Cardiac muscle cell (in vitro differentiated cells and primary cell): ENCODE results near the gene ZFYVE28. TPM values are rescaled to one million over a fixed set of nuclear protein-coding genes. Genes with fewer than 3 reads are reported as not detected.

ENCODE experiments used
- DNase-seq, 2 donors: peaks; one replicate each; pipeline versions ENCODE4 v3.0.0 to v3.0.0-alpha.2; 2010 to 2017; ENCODE audit warnings: low read depth in 1 of 2, low spot score in 1 of 2
- H3K27ac ChIP-seq: fragments of 200-600 bp; sonication (generic); 2 replicates; pipeline ENCODE4 v1.5.1; 2016
- H3K27me3 ChIP-seq: fragments of 200-600 bp; sonication (generic); 2 replicates; pipeline ENCODE4 v1.6.0; 2016; ENCODE audit warnings: control low read depth
- H3K36me3 ChIP-seq: fragments of 200-600 bp; sonication (generic); 2 replicates; pipeline ENCODE4 v1.5.1; 2016; ENCODE audit warnings: control low read depth
- H3K4me1 ChIP-seq: fragments of 200-600 bp; sonication (generic); 2 replicates; pipeline ENCODE4 v1.8.1; 2017; ENCODE audit warnings: low read depth, mild to moderate bottlenecking, mixed run types
- H3K4me3 ChIP-seq: fragments of 200-600 bp; sonication (generic); 2 replicates; pipeline ENCODE4 v1.5.1; 2016; ENCODE audit warnings: mild to moderate bottlenecking
- H3K9me3 ChIP-seq: fragments of 200-600 bp; sonication (generic); 2 replicates; pipeline ENCODE4 v1.5.1; 2017; ENCODE audit warnings: low read depth, mild to moderate bottlenecking, control low read depth
- polyA plus RNA-seq: library from polyadenylated mRNA; unstranded; fragments of >200 nt; fragmentation: Nextera tagmentation; extraction: Ambion mirVana; gene quantifications from 2 replicates; pipeline ENCODE4 v1.2.1, GENCODE V29; 2016
- total RNA-seq: library from RNA; depleted of rRNA; stranded (reverse); fragments of >200 nt; gene quantifications from 2 replicates; pipeline ENCODE4 v1.2.3, GENCODE V29; 2016
- TF ChIP-seq, protein P1 (sequence below): IDR thresholded peaks from 2 replicates; pipeline ENCODE4 v1.5.1; 2012; ENCODE audit warnings: low read depth, mild to moderate bottlenecking, low read length

Gene ZFYVE28
- total and polyA plus RNA-seq, 2 experiments from 2014 or later: 1.3 to 4.0 TPM

DNA sequence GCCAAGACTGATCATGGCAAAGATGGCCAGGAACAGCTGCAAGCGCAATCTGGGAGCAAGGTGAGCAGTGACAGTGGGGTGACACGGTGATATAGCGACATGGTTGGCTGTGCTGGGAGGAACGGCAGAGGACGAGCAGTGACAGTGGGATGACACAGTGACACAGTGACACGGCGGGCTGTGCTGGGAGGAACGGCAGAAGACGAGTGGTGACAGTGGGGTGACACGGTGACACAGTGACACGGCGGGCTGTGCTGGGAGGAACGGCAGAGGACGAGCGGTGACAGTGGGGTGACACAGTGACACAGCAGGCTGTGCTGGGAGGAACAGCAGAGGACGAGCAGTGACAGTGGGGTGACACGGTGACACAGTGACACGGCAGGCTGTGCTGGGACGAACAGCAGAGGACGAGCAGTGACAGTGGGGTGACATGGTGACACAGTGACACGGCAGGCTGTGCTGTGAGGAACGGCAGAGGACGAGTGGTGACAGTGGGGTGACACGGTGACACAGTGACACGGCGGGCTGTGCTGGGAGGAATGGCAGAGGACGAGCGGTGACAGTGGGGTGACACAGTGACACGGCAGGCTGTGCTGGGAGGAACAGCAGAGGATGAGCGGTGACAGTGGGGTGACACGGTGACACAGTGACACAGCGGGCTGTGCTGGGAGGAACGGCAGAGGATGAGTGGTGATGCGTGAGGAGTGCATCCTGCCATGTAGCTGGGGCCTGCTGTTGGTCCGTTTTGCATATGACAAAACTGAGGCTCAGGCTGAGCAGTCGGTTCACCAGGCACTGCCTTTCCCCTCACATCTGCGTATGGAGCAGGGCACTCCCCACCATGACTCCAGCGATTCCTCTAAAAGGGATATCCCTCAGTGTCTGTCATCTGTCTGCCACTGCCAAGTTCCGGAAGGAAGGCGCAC lies 120.6 kb downstream of the ZFYVE28 start:
- no peak overlapping the region for H3K4me3 ChIP-seq
- H3K27ac ChIP-seq: no peak overlapping the region
- TF ChIP-seq, protein P1, sequence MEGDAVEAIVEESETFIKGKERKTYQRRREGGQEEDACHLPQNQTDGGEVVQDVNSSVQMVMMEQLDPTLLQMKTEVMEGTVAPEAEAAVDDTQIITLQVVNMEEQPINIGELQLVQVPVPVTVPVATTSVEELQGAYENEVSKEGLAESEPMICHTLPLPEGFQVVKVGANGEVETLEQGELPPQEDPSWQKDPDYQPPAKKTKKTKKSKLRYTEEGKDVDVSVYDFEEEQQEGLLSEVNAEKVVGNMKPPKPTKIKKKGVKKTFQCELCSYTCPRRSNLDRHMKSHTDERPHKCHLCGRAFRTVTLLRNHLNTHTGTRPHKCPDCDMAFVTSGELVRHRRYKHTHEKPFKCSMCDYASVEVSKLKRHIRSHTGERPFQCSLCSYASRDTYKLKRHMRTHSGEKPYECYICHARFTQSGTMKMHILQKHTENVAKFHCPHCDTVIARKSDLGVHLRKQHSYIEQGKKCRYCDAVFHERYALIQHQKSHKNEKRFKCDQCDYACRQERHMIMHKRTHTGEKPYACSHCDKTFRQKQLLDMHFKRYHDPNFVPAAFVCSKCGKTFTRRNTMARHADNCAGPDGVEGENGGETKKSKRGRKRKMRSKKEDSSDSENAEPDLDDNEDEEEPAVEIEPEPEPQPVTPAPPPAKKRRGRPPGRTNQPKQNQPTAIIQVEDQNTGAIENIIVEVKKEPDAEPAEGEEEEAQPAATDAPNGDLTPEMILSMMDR: no peak
- no peaks in the 10 kb centered on the region for H3K36me3 ChIP-seq
- no peaks in the 10 kb centered on the region for H3K9me3 ChIP-seq
- no peak for DNase-seq
- H3K27me3 ChIP-seq: no peaks in the 10 kb centered on the region
- H3K4me1 ChIP-seq: peaks cover 10% of the 10 kb centered on the region

DNA sequence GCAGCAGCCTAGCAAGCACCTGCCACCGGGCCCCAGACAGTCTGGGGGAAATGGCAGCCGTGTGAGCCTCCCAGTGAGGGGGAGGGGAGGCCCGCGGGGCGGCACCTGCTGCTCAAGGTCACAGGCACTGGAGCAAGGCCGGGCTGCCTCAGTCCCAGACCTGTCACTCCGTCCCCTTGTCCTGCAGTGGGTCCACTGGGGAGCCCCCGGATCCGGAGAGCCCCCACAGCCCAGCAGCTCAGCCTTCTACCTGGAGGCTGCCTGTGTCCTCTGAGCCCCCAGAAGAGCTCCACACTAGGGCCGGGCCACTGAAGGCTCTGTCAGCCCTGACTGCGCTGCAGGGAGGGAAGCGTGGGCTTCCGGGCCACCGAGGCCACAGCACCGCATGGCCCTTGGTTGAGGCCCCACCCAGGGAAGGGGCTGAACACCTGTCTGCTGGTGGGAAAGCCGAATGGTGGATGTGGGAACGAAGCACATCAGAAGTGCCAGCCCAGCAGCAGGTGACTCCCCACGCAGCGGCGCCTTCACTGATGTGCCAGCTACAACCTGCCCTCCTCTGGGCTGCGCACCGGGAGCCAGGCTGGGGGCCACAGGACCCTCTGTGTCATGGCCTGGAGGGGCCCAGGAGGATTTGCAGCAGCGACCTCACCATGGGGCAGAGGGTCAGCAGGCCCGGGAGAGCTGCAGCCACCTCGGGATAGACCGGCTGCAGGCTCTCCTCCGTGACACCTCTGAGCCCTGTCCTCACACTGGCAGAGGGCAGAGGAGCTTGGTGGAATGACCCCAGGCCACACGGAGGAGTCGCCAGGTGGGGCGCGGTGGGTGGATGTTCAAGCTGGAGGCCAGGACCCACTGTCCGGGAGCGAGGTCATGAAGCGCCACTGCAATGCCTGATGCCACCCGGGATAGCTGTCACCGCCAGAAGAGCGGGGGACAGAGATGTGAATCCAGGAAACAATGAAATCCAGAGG lies 121.5 kb downstream of the ZFYVE28 start:
- no peaks in the 10 kb centered on the region for H3K27me3 ChIP-seq
- TF ChIP-seq, protein P1: no peak
- H3K4me1 ChIP-seq: peaks cover 10% of the 10 kb centered on the region
- H3K4me3 ChIP-seq: no peak overlapping the region
- H3K36me3 ChIP-seq: no peaks in the 10 kb centered on the region
- H3K27ac ChIP-seq: peak overlapping the region; percentile 51
- H3K9me3 ChIP-seq: no peaks in the 10 kb centered on the region
- DNase-seq: peak in 1 of 2 donors; percentile 41

DNA sequence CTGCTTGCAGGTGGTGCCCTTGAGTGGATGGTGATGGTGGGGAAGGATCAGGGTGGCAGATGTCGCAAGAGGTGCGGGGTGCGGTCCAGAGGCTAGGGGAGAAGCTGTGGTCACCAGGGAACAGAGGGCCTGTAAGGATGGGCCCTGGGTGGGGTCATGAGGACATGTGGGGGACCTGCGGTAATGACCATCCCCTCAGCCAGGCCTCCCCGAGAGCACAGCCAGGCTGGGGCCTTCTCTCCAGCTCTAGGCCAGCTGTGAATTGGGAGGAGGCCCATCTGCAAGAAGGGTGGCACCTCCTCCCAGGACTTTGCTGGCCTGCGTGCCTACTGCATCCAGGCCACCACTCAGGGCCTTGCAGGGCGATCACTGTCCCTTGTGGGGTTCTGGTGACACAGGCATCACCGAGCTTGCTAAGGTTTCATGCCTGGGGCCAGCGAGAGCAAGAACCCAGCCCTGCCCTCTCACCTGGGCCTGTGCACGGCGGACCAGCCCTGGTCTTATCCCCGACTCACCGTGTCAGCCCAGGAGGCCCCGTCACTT lies 122.5 kb downstream of the ZFYVE28 start:
- TF ChIP-seq, protein P1: no peak
- DNase-seq: no peak
- Histone ChIP-seq H3K27me3 (no peaks in the 10 kb centered on the region), H3K4me1 (peaks cover 10% of the 10 kb centered on the region), H3K4me3 (no peak overlapping the region), H3K36me3 (no peaks in the 10 kb centered on the region), H3K27ac (peak overlapping the region; percentile 51), H3K9me3 (no peaks in the 10 kb centered on the region)

DNA sequence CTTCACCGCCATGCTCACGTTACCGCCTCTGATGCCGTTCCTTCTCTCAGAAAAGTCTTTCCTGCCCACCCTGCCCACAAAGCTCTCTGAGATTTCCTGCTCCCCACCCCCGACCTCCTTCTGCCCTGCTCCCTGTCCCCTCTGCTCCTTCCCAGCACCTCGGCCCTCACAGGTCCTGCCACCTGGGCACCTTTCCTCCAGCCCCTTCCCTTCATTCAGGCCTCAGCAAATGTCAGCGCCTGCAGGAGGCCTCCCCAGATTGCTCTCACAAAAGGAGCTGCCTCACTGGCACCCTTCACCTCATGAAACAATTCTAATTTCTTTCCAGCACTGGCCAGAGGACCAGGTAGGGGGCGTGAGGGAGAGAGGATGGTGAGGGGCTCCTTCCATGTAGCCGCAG lies 122.9 kb downstream of the ZFYVE28 start:
- Histone ChIP-seq H3K4me1 (peaks cover 10% of the 10 kb centered on the region), H3K27me3 (no peaks in the 10 kb centered on the region), H3K27ac (no peak overlapping the region), H3K4me3 (no peak overlapping the region), H3K9me3 (no peaks in the 10 kb centered on the region), H3K36me3 (no peaks in the 10 kb centered on the region)
- TF ChIP-seq, protein P1: no peak
- no peak for DNase-seq

DNA sequence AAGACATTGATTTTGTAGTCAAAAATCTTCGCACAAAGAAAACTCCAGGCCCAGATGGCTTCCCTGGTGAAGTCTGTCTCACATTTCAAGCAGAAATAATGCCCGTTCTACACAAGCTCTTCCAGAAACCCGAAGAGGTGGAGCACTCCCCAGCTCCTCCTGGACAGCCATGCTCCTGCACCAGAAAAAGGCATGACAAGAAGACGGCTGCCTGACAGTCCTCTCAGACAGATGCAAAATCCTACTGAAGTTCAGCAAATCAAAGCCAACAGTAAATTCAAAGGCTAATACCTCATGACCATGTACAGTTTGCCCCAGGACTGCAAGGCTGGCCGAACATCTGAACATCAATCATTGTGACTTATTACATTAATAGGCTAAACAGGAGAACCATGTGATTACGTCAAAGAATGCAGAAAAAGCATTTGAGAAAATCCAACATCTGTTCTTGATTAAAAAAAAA lies 125.8 kb downstream of the ZFYVE28 start:
- no peak overlapping the region for H3K4me3 ChIP-seq
- H3K27ac ChIP-seq: no peak overlapping the region
- no peaks in the 10 kb centered on the region for H3K27me3 ChIP-seq
- TF ChIP-seq, protein P1: no peak
- H3K9me3 ChIP-seq: no peaks in the 10 kb centered on the region
- H3K4me1 ChIP-seq: peaks cover 10% of the 10 kb centered on the region
- H3K36me3 ChIP-seq: no peaks in the 10 kb centered on the region
- peak in 1 of 2 donors; percentile 34 for DNase-seq
